HG02610 (cell line): ENCODE data around the gene RAC2.

Experiments used
- ATAC-seq: cut with Tn5 transposase; IDR thresholded peaks from one replicate; pipeline ENCODE4 v1.9.1; 2021; ENCODE audit warnings: mild to moderate bottlenecking, moderate library complexity; ENCODE audit not compliant: unreplicated experiment

Gene RAC2

GRCh38 chr22:37178350-37179125 lies 65.5 kb downstream of the RAC2 start:
- ATAC-seq: no peak

- no peak for ATAC-seq
Measured at GRCh38 chr22:37177755-37178154, 66.3 kb downstream of the RAC2 start.

DNA sequence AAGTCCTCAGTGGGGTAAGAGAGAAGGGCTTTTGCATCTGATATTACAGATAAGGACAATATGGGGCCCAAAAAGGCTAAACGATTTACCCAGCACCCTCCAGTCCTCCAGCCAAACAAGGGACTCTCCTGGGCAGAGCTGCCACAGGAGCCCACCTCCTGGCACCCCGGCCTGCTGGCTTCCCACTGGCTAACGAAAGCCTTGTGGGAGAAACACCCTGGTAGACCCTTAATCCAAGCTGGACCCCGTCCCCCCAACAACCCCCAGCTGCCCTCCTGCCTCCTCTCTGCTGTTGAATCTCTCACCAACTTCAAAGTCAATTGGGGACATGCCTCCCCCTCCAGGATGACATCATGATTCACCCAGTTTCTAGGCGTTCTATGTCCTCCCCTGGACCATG lies 66.8 kb downstream of the RAC2 start:
- ATAC-seq: no peak

GRCh38 chr22:37176464-37177061 lies 67.5 kb downstream of the RAC2 start:
- ATAC-seq: no peak

- no peak for ATAC-seq
Measured at GRCh38 chr22:37175414-37176281, 68.4 kb downstream of the RAC2 start.
